HG03342 (cell line): ENCODE results near the gene KCNJ12.
"Not testable (repeated sequence)": the region's sequence is repeated elsewhere in the genome, so short reads cannot be mapped to it uniquely, and the experiment has no call there.

ENCODE experiments used
- ATAC-seq: cut with Tn5 transposase; IDR thresholded peaks from one replicate; pipeline ENCODE4 v1.9.1; 2021; ENCODE audit warnings: mild to moderate bottlenecking, moderate library complexity; ENCODE audit not compliant: unreplicated experiment

Gene KCNJ12

GRCh38 chr17:21438316-21439014, 62.3 kb downstream of the KCNJ12 start:
- not testable (repeated sequence) for ATAC-seq

GRCh38 chr17:21439015-21439336, 62.8 kb downstream of the KCNJ12 start:
- ATAC-seq: not testable (repeated sequence)

GRCh38 chr17:21445091-21445650, 69.0 kb downstream of the KCNJ12 start:
- no peak for ATAC-seq

GRCh38 chr17:21447552-21447951, 71.4 kb downstream of the KCNJ12 start:
- ATAC-seq: not testable (repeated sequence)

GRCh38 chr17:21449891-21450290, 73.7 kb downstream of the KCNJ12 start:
- ATAC-seq: not testable (repeated sequence)

GRCh38 chr17:21451975-21452374, 75.8 kb downstream of the KCNJ12 start:
- ATAC-seq: no peak

GRCh38 chr17:21452377-21453143, 76.4 kb downstream of the KCNJ12 start:
- no peak for ATAC-seq

GRCh38 chr17:21453144-21453898, 77.2 kb downstream of the KCNJ12 start:
- ATAC-seq: no peak

- ATAC-seq: not testable (repeated sequence)
Observed at GRCh38 chr17:21454006-21454405, 77.8 kb downstream of the KCNJ12 start.

- ATAC-seq: no peak
Observed at GRCh38 chr17:21454441-21454840, 78.3 kb downstream of the KCNJ12 start.

GRCh38 chr17:21455761-21456160, 79.6 kb downstream of the KCNJ12 start:
- no peak for ATAC-seq

GRCh38 chr17:21456449-21456848, 80.3 kb downstream of the KCNJ12 start:
- not testable (repeated sequence) for ATAC-seq

- ATAC-seq: peak; percentile 87
Observed at GRCh38 chr17:21457051-21458026, 81.2 kb downstream of the KCNJ12 start.

GRCh38 chr17:21458054-21458453, 81.9 kb downstream of the KCNJ12 start:
- no peak for ATAC-seq

GRCh38 chr17:21459536-21459935, 83.4 kb downstream of the KCNJ12 start:
- no peak for ATAC-seq

- no peak for ATAC-seq
Observed at GRCh38 chr17:21460358-21460757, 84.2 kb downstream of the KCNJ12 start.

- ATAC-seq: no peak
Observed at GRCh38 chr17:21462237-21462636, 86.1 kb downstream of the KCNJ12 start.

GRCh38 chr17:21463204-21463661, 87.1 kb downstream of the KCNJ12 start:
- ATAC-seq: no peak

GRCh38 chr17:21463779-21464407, 87.7 kb downstream of the KCNJ12 start:
- no peak for ATAC-seq

- no peak for ATAC-seq
Observed at GRCh38 chr17:21464611-21465021, 88.5 kb downstream of the KCNJ12 start.
